Small intestine (tissue), 7 donors: Measurements from ENCODE around the gene FNIP1. TPM values are rescaled to one million over a fixed set of nuclear protein-coding genes. Genes with fewer than 3 reads are reported as not detected.
A peak's percentile ranks its signal among the peaks of the same experiment; 100 is the strongest.

Experiments
- DNase-seq, 2 donors: peaks; one replicate each; pipeline versions ENCODE4 v3.0.0 to v3.0.0-alpha.2; 2013
- FAIRE-seq: peaks from 2 replicates; lab custom pipeline; 2012; peaks lifted over from hg19 to GRCh38; lab: Jason Lieb, UNC
- H3K27ac ChIP-seq, 3 donors: one replicate each; pipeline ENCODE4 v1.5.1; 2013; ENCODE audit warnings: low read length in 2 of 3, mild to moderate bottlenecking in 2 of 3, control low read depth in 1 of 3, inconsistent platforms in 1 of 3, low read depth in 1 of 3, moderate library complexity in 1 of 3
- H3K27me3 ChIP-seq, 3 donors: one replicate each; pipeline ENCODE4 v1.6.1; 2013; ENCODE audit warnings: low read length in 3 of 3, inconsistent platforms in 1 of 3; ENCODE audit not compliant: control insufficient read depth in 3 of 3, insufficient read depth in 3 of 3
- H3K36me3 ChIP-seq, 3 donors: one replicate each; pipeline ENCODE4 v1.6.1; 2013; ENCODE audit warnings: low read length in 3 of 3, inconsistent platforms in 1 of 3, low read depth in 1 of 3, mild to moderate bottlenecking in 1 of 3, moderate library complexity in 1 of 3; ENCODE audit not compliant: control insufficient read depth in 3 of 3, insufficient read depth in 2 of 3
- H3K4me1 ChIP-seq, 3 donors: one replicate each; pipeline ENCODE4 v1.6.1; 2013; ENCODE audit warnings: low read length in 2 of 3, inconsistent platforms in 1 of 3, low read depth in 1 of 3, mild to moderate bottlenecking in 1 of 3, moderate library complexity in 1 of 3; ENCODE audit not compliant: control insufficient read depth in 3 of 3, insufficient read depth in 2 of 3
- H3K4me3 ChIP-seq, 3 donors: one replicate each; pipeline ENCODE4 v1.5.1; 2013; ENCODE audit warnings: low read length in 3 of 3, control low read depth in 1 of 3, inconsistent platforms in 1 of 3, low read depth in 1 of 3, mild to moderate bottlenecking in 1 of 3, moderate library complexity in 1 of 3
- H3K9me3 ChIP-seq, 2 donors: one replicate each; pipeline ENCODE4 v1.6.1; 2013; ENCODE audit warnings: low read depth in 1 of 2, low read length in 1 of 2; ENCODE audit not compliant: control insufficient read depth in 2 of 2, insufficient read depth in 1 of 2
- WGBS, 3 donors: extraction: QIAGEN DNeasy Blood & Tissue Kit; methylation state at CpG; one replicate each; pipeline ENCODE4 v1.1.7; 2013; 5-methylcytosine and 5-hydroxymethylcytosine counted together
- polyA plus RNA-seq, 4 donors: library from polyadenylated mRNA; stranded (reverse) in 3 of 4; unstranded in 1 of 4; fragments of 200-250 nt in 3 of 4; fragments of 120-200 nt in 1 of 4; gene quantifications; one replicate each; pipeline versions ENCODE4 v1.2.1 to v1.2.3, GENCODE V29; 2013
- donor health status: healthy with polysubstance abuse.
- donor health status: control.
- donor health status: control.
- donor health status: Bipolar disorder and iron deficiency.
- donor health status: healthy.

Gene FNIP1
- polyA plus RNA-seq, 4 donors = 4.7 to 21.9 (median 5.7) TPM

- peak; percentile 40 to 79 for DNase-seq
- Histone ChIP-seq H3K36me3 (no peaks in the 10 kb centered on the region), H3K9me3 (no peaks in the 10 kb centered on the region), H3K4me1 (peaks cover 0 to 7% (median 2%) of the 10 kb centered on the region in 3 donors), H3K27me3 (no peaks in the 10 kb centered on the region), H3K4me3 (peak overlapping the region; percentile 23 to 69 (median 63)), H3K27ac (peak overlapping the region; percentile 95 to 99 (median 98))
- WGBS, 3 donors = 2 to 4% (median 3%) methylated on average over 24 of the region's 24 CpGs
- no peak for FAIRE-seq
Measured at GRCh38 chr5:131635684-131636572, 160.9 kb downstream of the FNIP1 start.

GRCh38 chr5:131634996-131635683 lies 161.7 kb downstream of the FNIP1 start, which contains the start of gene RAPGEF6:
TSS of gene RAPGEF6 (minus strand) at chr5:131635229. CDS start at chr5:131635030, 199 bp downstream.
- FAIRE-seq = no peak

GRCh38 chr5:131634666-131634995 lies 162.2 kb downstream of the FNIP1 start:
- FAIRE-seq = no peak

More at GRCh38 chr5:131634996-131635683, 161.7 kb downstream of the FNIP1 start, which contains the start of gene RAPGEF6:
- H3K9me3 ChIP-seq = no peaks in the 10 kb centered on the region
- DNase-seq = peak; percentile 100
- WGBS, 3 donors = 0% methylated on average over 54 to 55 of the region's 55 CpGs
- H3K36me3 ChIP-seq = no peaks in the 10 kb centered on the region
- peaks cover 0 to 13% (median 3%) of the 10 kb centered on the region in 3 donors for H3K4me1 ChIP-seq
- no peaks in the 10 kb centered on the region for H3K27me3 ChIP-seq
- peak within 1 kb of the TSS; percentile 64 to 69 (median 64) for H3K4me3 ChIP-seq
- H3K27ac ChIP-seq = peak within 1 kb of the TSS; percentile 95 to 99 (median 98)

GRCh38 chr5:131634238-131634637 lies 162.6 kb downstream of the FNIP1 start:
- peak overlapping the region; percentile 64 to 69 (median 64) for H3K4me3 ChIP-seq
- WGBS, 3 donors = 0 to 4% (median 1%) methylated on average over 4 of the region's 4 CpGs
- DNase-seq (peak in 1 of 2 donors; percentile 25), FAIRE-seq (no peak)
- H3K27me3 ChIP-seq = no peaks in the 10 kb centered on the region
- H3K27ac ChIP-seq = peak overlapping the region; percentile 89 to 99 (median 98)
- no peaks in the 10 kb centered on the region for H3K36me3 ChIP-seq
- no peaks in the 10 kb centered on the region for H3K9me3 ChIP-seq
- H3K4me1 ChIP-seq = peaks cover 0 to 13% (median 3%) of the 10 kb centered on the region in 3 donors

More at GRCh38 chr5:131634666-131634995, 162.2 kb downstream of the FNIP1 start:
- no peak for DNase-seq
- Histone ChIP-seq H3K4me3 (peak overlapping the region; percentile 64 to 69 (median 64)), H3K27ac (peak overlapping the region; percentile 89 to 99 (median 98)), H3K27me3 (no peaks in the 10 kb centered on the region), H3K36me3 (no peaks in the 10 kb centered on the region), H3K9me3 (no peaks in the 10 kb centered on the region), H3K4me1 (peaks cover 0 to 13% (median 3%) of the 10 kb centered on the region in 3 donors)
- 0 to 1% (median 0%) methylated on average over 21 of the region's 21 CpGs for WGBS, 3 donors

GRCh38 chr5:131633830-131634229 lies 163.0 kb downstream of the FNIP1 start:
- no peaks in the 10 kb centered on the region for H3K27me3 ChIP-seq
- no peak for FAIRE-seq
- no peaks in the 10 kb centered on the region for H3K36me3 ChIP-seq

GRCh38 chr5:131630963-131631350 lies 165.9 kb downstream of the FNIP1 start:
- peaks cover 0 to 13% (median 3%) of the 10 kb centered on the region in 3 donors for H3K4me1 ChIP-seq
- H3K9me3 ChIP-seq = no peaks in the 10 kb centered on the region
- no peak overlapping the region for H3K4me3 ChIP-seq
- no peak overlapping the region for H3K27ac ChIP-seq
- H3K36me3 ChIP-seq = no peaks in the 10 kb centered on the region
- FAIRE-seq = no peak
- no peak for DNase-seq
- WGBS, 3 donors = 46 to 70% (median 54%) methylated on average over 4 of the region's 4 CpGs
- no peaks in the 10 kb centered on the region for H3K27me3 ChIP-seq

More at GRCh38 chr5:131633830-131634229, 163.0 kb downstream of the FNIP1 start:
- H3K4me1 ChIP-seq = peaks cover 0 to 13% (median 3%) of the 10 kb centered on the region in 3 donors
- WGBS, 3 donors = 33 to 42% (median 34%) methylated on average over 5 of the region's 5 CpGs
- H3K9me3 ChIP-seq = no peaks in the 10 kb centered on the region
- DNase-seq = no peak
- peak overlapping the region in 2 of 3 donors; percentile 64 to 69 for H3K4me3 ChIP-seq
- H3K27ac ChIP-seq = peak overlapping the region in 1 of 3 donors; percentile 89

GRCh38 chr5:131630208-131630962 lies 166.4 kb downstream of the FNIP1 start:
- Histone ChIP-seq H3K36me3 (no peaks in the 10 kb centered on the region), H3K27ac (no peak overlapping the region), H3K27me3 (no peaks in the 10 kb centered on the region), H3K9me3 (no peaks in the 10 kb centered on the region), H3K4me1 (peaks cover 0 to 13% (median 3%) of the 10 kb centered on the region in 3 donors), H3K4me3 (no peak overlapping the region)
- FAIRE-seq (no peak), DNase-seq (peak in 1 of 2 donors; percentile 24)
- WGBS, 3 donors = 12 to 58% (median 28%) methylated on average over 4 of the region's 4 CpGs
